SK-MEL-5 (cell line): ENCODE results near the gene LHB. TPM values are rescaled to one million over a fixed set of nuclear protein-coding genes. Genes with fewer than 3 reads are reported as not detected.
"Not testable (repeated sequence)": the region's sequence is repeated elsewhere in the genome, so short reads cannot be mapped to it uniquely, and the experiment has no call there.

Experiments
- DNase-seq: peaks from one replicate; pipeline ENCODE4 v3.0.0-alpha.2; 2016; ENCODE audit warnings: low read depth, low spot score
- in situ Hi-C: cut with HindIII; loops from 2 replicates; pipeline ENCODE4 v1.10.0; 2016; ENCODE audit warnings: low sequenced_read_pairs, high pct_unique_total_duplicates, low pct_unique_long_range_greater_than_20kb
- polyA plus RNA-seq, 2 experiments: library from polyadenylated mRNA; depleted of rRNA; stranded (reverse); fragments of >200 nt; gene quantifications; 2 replicates each; pipeline ENCODE4 v1.2.3, GENCODE V29; 2015
- total RNA-seq: library from RNA; depleted of rRNA; stranded (reverse); fragments of >200 nt; shearing (Covaris generic); gene quantifications from 2 replicates; pipeline ENCODE4 v1.2.3, GENCODE V29; 2014; rRNA removed

The LHB gene
- not detected in 2 replicates for total RNA-seq
- 2.4 TPM in 1 of 2 replicates, not detected in the other for polyA plus RNA-seq (2015; cell fraction: cytosol; rRNA removed)
- 4.3 TPM in 1 of 2 replicates, not detected in the other for polyA plus RNA-seq (2015; cell fraction: nucleus; rRNA removed)

DNA sequence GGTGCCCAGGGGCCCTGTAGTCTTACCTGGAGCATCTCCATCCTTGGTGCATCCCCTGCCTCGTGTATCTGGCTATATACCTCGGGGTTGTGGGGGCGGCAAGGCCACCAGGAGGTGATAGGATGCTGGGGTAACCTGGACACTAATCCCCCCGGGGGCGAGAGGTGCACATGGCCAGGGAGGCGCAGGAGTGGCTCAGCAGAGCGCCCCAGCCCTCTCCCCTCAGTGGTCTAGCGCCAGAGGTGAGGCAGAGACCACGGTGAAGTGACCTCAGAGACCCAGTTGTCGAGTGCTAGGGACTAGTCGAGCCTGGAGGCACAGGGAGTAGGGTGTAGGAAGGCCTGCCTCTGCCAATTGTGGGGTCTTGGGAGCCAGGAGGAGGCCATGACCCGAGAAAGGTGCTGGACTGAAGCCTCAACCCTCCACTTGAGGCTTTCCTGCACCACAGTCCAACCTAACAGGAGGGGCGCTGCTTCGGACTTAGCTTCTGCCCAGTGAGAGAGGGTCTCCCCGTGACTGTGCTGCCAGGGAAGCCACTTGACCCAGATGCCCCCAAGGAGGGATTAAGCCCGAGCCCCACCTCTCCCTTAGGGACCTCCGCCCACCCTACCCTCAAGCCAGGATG lies at the start of gene LHB:
Gene LHB (minus strand): TSS at position 51 of the 625 bp plus-strand sequence. CDS start 10 bp downstream, at position 41.
- no peak for DNase-seq
- in situ Hi-C loops = no loop called here

DNA sequence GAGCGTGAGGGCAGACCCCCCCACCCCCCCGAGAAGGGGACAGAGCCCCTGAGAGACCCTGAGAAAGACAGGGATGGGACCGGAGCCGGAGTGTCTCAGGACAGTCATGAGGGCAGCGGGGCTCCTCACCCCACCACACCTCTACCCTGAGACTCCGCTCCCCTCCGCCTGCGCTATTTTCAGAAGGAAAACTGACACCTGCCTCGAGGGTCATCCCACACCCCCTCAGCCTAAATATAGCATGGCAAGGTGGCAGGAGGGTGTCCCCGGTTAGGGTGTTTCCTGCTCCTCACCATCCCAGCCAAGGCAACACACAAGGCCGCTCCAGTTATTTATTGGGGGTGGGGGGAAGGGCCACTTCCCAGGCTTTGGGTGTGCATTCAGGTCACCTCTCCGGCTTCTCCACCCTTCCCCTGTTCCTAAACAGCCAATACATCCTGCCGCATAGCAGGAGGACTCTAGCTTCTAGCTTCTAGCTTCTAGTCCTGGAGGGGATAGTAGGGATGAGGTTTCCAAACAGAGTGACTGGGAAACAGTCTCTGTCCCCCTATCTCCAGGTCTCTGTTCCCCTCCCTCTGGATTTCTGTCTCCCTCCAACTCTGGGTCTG lies 49.1 kb upstream of the LHB start:
- in situ Hi-C loops = no loop called here
- no peak for DNase-seq

DNA sequence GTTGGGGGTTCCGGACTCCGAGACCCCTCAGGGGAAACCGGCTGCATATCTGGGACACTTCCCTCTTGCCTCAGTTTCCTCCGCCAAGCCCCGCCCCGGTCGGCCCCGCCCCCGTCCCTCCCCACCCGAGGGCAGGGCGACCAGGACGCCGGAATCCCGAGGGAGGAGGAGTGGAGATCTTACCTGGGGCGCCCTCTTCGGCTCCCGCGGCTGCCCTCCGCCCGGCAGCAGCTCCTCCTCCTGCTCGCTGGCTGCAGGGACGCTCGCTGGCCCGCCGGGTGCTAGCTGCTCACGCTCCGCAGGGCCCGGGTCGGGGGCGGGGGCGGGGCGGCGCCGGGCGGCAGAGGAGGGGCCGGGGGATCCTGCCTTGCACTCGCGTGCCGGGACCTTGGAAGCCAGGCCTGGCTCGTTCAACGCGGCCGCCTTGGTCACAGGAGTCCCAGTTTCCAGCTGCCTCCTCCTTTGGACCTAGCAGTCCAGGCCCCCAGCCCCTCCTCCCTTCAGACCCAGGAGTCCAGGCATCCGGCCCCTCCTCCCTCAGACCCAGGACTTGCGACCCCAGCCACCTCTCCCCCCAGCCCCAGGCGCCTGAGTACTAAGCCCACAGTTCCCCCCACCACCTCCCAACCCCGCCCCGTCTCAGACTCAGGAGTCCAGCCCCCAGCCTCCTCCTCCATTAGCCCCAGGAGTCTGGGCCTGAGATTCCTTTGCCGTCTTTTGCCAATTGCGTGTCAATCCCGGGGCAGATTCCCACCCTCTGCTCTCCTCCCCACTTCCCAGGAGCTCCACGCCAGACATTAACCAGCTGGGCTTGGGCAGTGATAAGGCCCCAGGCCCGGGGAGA lies 48.1 kb upstream of the LHB start, which contains the start of gene NTF4:
Gene NTF4 (minus strand): TSS at position 51 of the 844 bp plus-strand sequence. CDS start 2,821 bp downstream, outside the sequence.
- in situ Hi-C loops = no loop called here
- peak; percentile 6 for DNase-seq

DNA sequence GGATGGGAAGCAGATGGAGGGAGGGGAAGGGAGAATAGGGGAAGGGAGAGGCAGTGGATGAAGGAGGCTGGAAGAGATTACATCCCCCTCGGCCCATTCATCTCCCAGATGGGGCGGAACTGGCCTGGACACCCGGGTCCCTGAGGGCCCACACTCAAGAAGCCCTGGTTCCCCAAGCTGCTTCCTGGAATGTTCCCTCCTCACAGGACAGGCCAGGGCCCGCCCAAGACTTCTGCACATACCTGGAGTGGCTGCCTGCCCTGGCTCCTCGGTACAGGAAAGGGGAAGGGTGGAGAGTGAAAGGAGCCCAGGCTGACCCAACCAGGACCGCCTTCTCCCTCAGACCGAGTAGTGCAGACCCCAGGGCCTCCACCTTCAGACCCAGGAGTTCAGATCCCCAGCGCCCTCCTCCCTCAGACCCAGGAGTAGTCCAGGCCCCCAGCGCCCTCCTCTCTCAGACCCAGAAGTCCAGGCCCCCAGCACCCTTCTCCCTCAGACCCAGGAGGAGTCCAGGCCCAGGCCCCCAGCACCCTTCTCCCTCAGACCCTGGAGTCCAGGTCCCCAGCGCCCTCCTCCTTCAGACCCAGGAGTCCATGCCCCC lies 47.2 kb upstream of the LHB start:
- in situ Hi-C loops = no loop called here
- DNase-seq = no peak

DNA sequence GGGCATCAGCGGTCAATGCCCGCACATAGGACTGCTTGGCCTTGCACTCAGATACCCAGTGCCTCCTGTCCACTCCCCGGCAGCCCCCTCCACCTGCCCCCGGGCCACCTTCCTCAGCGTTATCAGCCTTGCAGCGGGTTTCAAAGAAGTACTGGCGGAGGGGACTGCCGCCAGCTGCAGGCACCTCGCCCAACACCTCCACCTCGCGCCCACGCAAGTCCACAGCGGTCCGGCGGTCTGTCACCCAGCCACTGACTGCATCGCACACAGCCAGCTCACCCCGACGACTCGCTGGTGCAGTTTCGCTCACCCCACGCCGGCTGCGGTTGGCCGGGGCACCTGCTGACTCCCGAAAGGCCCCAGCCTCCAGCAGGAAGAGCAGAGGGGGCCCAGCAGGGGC lies 44.6 kb upstream of the LHB start:
- DNase-seq = no peak
- in situ Hi-C loops = no loop called here

DNA sequence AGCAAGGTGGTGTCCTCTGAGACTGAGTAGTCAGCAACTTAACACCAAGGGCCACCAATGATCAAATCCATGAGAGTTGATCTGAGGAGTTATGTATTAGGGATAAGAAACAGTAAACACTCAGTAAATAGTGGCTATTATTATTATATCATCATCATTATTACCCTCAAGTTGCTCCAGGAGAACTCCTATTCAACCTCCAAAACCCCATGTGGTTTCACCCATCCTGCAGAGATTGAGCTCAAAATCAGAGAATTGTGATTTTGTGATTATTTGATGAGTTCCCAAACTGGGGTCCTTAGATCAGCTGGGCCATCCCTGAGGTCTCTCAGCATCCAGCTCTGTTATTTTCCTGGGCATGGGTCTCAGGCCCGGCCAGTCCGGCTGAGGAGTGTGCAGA lies 44.1 kb upstream of the LHB start:
- no peak for DNase-seq
- in situ Hi-C loops = no loop called here

DNA sequence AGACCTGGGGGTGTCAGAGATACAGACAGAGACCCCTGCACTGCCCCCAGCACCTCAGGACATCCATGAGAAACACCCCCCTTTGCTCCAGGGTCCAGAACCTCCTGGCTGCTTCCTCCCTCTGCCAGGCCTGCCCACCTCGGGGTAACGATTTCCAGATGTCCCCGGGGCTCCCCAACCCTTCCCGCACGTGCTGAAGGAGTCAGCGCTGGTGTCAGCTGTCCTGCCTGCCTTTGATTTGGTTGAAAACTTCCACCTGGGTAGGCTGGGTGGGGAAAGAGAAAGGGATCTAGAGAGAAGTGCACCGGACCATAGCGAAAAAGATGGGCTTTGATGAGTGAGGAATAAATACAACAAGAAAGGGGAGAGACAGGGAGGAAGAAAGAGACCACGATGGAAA lies 42.2 kb upstream of the LHB start:
- in situ Hi-C loops = no loop called here
- DNase-seq = no peak

DNA sequence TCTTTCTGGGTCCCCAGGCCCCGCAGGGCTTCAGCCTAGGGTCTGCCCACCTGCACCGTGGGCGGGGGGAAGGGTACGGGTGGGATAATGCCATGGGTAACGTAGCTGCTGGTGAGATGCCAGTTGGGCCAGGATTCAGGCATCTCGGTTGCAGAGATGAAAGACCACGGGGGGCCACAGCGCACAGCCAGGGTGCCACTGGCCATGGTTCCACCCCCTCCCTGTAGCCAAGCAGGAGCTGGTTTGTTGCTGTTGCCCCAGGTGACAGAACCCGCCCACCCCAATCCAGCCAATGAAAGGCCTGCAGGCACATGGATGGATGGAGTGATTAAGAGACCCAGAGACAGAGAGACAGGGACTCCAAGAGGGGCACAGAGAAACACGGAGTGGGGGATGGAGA lies 41.7 kb upstream of the LHB start:
- peak; percentile 32 for DNase-seq
- in situ Hi-C loops = no loop called here

DNA sequence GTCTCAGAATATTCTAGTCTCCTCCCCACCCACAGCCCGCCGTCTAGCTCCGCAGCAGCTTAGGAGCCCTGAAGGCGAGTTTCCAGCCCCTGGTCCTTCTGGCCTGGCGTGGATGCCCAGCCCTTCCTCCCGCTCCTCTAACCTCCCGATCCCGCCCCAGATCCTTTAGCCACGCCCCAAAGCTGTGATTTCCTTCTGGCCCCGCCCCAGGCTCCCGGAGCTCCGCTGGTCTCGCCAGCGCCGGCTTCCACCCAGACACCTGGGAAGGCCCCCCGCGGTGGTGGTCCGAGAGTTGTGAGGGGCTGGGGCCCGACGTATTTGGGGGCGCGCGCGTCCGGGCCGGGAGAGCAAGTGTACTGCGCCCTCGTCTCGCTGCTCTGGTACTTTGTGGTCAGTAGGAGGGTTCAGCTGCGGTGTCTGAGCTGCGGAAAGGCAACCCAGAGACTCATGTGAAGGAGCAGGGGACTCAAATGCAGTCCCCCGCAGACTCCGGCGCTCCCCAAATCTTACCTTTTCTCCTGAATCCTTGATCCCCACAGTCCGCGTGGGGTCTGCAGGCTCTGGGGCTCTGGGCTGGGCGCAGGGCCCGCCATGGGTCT lies 40.8 kb upstream of the LHB start, which contains the start of gene CGB7:
Gene CGB7 (minus strand): TSS at position 114 of the 599 bp plus-strand sequence. CDS start 2,374 bp downstream, outside the sequence.
- in situ Hi-C loops = no loop called here
- DNase-seq = no peak

DNA sequence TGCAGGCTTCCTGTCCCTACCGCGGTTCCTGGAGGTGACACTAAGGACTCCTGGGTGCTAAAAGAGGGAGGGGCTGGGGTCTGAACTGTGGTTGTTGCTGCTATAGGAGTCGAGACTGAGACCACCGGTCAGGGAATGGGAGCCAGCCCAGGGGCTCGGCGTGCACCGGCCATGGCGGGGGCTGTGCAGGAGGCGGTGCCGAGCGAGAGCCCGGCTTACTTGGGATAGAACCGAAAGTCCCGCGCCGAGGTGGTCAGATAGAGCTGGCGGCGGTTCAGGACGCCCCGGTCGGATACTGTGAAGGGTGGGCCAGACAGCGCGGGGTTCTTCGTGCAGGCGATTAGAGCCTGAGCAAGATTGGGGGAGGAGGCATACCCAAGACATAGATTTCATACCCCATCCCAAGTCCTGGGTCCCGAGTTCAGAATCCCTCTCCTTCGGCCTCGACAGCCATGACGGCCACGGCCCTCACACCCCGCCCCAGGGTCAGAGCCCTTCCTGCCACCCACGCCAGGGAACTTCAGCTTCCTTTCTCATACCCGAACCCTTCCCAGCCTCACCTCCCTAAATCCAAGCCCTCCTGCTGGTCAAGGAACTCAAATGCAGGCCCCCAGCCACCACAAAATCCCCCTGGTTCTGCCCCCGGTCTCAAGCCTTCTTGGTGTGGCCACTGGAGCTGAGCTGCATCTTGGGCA lies 40.2 kb upstream of the LHB start:
- DNase-seq = not testable (repeated sequence)

DNA sequence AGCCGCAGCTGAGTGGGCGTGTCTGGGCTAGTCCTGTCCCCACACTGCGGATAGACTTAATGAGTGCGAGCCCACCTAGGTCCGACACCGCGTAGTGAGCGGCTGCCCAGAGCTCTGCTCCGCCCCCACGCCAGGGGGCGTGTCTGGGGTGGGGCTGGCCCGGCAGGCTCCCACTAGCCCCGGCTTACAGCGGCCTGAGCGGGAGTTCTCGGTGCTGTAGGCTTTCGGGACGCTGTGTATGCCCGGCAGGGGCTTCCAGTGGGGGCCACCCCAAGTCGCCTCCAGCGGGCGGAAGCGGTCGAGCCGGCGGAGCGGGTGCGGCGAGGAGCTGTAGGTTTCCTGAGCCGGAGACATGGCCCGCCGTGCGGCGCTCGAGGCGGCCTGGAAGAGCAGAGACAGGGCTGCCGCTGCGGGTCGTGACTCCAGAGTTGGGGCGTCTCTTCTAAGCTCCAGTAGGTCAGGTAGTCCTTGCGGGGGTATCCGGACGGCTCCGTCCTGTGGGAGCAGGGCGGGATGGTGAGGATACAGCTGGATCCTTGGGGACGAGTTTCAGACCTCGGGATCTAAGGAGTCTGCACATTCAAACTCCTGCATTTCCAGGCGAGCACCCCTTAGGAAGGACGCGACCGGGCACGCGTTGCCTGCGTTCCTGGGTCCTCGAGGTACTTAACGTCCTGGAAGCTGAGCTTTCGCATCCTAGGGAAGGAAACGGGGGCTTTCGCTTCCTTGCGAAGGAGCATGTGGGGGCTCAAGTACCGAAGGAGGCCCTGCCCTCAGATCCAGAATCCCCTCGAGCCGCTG lies 39.4 kb upstream of the LHB start:
- DNase-seq = peak; percentile 52
- in situ Hi-C loops = no loop called here

More for the DNA sequence above, 40.2 kb upstream of the LHB start:
- in situ Hi-C loops = not testable (repeated sequence)

DNA sequence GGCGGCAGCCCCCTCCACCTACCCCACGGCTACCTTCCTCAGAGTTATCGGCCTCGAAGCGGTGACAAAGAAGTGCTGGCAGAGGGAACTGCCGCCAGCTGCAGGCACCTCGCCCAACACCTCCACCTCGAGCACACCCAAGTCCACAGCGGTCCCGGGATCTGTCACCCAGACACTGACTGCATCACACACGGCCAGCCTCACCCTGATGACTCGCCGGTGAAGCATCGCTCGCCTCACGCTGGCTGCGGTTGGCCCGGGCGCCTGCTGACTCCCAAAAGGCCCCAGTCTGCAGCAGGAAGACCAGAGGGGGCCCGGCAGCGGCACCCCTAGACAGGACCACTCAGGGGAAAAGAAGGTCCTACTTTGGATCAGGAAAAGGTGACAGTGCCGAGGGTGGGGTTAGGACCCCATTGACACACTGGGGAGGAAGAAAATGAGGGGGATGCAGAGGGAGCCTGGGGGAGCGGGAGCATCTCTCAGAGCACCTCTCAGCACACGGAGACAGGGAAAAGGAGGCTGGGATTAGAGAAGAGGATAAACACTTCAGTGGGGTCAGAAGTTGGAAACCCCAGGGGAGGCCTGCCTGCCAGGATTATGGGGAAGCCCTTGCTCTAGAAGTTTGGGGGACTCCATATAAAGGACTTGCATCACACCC lies 33.6 kb upstream of the LHB start:
- DNase-seq, in situ Hi-C loops: not testable (repeated sequence)

DNA sequence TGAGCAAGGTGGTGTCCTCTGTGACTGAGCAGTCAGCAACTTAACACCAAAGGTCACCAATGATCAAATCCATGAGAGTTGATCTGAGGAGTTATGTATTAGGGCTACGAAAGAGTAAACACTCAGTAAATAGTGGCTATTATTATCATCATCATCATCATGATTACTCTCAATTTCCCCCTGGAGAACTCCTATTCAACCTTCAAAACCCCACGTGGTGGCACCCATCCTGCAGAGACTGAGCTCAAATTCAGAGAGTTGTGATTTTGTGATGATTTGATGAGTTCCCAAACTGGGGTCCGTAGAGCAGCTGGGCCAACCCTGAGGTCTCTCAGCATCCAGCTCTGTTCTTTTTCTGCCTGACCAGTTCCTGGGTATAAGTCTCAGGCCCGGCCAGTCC lies 32.9 kb upstream of the LHB start:
- DNase-seq, in situ Hi-C loops: not testable (repeated sequence)

DNA sequence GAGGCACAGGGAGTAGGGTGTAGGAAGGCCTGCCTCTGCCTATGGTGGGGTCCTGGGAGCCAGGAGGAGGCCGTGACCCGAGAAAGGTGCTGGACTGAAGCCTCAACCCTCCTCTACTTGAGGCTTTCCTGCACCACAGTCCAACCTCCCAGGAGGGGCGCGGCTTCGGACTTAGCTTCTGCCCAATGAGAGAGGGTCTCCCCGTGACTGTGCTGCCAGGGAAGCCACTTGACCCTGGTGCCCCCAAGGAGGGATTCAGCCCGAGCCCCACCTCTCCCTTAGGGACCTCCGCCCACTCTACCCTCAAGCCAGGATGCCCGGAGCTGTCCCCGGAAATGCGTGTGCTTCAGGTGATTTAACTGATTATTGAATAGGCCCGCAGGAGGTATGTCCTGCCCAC lies 32.1 kb upstream of the LHB start, which contains the start of gene CGB8:
Gene CGB8 (minus strand): TSS at position 101 of the 400 bp plus-strand sequence. CDS start 372 bp downstream, outside the sequence.
- in situ Hi-C loops, DNase-seq: not testable (repeated sequence)

DNA sequence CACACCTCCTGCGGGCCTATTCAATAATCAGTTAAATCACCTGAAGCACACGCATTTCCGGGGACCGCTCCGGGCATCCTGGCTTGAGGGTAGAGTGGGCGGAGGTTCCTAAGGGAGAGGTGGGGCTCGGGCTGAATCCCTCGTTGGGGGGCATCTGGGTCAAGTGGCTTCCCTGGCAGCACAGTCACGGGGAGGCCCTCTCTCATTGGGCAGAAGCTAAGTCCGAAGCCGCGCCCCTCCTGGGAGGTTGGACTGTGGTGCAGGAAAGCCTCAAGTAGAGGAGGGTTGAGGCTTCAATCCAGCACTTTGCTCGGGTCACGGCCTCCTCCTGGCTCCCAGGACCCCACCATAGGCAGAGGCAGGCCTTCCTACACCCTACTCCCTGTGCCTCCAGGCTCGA lies 26.7 kb upstream of the LHB start, which contains the start of gene CGB5:
Gene CGB5 (plus strand): TSS at position 301 of the 400 bp plus-strand sequence. CDS start 362 bp downstream, outside the sequence.
- in situ Hi-C loops, DNase-seq: not testable (repeated sequence)
